ENCODE results near the gene IFI27L2. TPM values are rescaled to one million over a fixed set of nuclear protein-coding genes. Genes with fewer than 3 reads are reported as not detected.
"Not testable (repeated sequence)": the region's sequence is repeated elsewhere in the genome, so short reads cannot be mapped to it uniquely, and the experiment has no call there.

IFI27L2 gene
- total RNA-seq, 3 donors from 2014 or later = 19.3 to 26.4 (median 23.6) TPM

DNA sequence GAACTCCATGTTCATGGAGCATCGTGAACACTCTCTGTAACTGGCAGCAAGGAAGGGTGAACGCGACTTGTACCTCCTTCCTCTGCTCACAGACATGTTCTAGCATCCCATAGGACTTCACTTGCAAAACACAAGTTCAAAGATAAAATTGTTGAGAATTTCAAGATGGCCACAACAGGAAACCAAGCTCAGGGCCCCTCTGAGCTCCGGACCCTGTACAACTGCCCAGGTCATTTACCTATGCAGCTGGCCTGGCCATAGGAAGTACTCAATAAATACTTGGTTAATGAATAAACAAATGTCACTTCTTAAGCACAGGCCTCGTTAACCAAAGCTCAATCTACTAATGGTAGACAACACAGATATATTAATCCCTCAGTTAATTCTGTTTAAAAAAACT lies 33.1 kb upstream of the IFI27L2 start:
- DNase-seq = no peak
- Mint-ChIP-seq H3K4me1 (ENCODE audit: low read depth) (peaks cover 64% of the 10 kb centered on the region), H3K4me3 (no peak overlapping the region), H3K9me3 (no peaks in the 10 kb centered on the region), H3K27me3 (ENCODE audit: low read depth) (no peaks in the 10 kb centered on the region), H3K36me3 (ENCODE audit: insufficient read depth) (no peaks in the 10 kb centered on the region)
- ATAC-seq = no peak

DNA sequence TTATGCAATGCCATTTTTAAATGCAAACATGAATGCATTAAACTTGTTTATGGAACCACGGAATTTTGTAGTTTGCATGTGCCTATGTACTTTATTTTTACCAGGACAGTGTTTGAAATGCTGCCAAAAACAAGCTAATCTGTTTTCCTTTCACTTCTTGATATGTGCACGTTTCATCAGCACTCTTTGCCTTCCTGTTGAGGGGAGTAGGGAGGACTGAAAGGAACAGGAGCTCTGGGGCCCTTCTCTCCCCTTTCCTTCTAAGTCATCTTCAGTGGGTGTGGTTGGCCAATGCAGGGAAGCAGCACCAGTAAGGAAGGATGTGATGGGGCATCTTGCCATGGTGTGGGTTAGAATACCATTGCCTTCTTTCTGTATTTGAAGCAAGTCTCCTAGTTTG lies 32.6 kb upstream of the IFI27L2 start:
- no peak overlapping the region for H3K4me3 Mint-ChIP-seq
- no peak for ATAC-seq
- no peak for DNase-seq
- H3K27me3 Mint-ChIP-seq (ENCODE audit: low read depth) = no peaks in the 10 kb centered on the region
- peaks cover 67% of the 10 kb centered on the region for H3K4me1 Mint-ChIP-seq (ENCODE audit: low read depth)
- no peaks in the 10 kb centered on the region for H3K9me3 Mint-ChIP-seq
- H3K36me3 Mint-ChIP-seq (ENCODE audit: insufficient read depth) = no peaks in the 10 kb centered on the region

DNA sequence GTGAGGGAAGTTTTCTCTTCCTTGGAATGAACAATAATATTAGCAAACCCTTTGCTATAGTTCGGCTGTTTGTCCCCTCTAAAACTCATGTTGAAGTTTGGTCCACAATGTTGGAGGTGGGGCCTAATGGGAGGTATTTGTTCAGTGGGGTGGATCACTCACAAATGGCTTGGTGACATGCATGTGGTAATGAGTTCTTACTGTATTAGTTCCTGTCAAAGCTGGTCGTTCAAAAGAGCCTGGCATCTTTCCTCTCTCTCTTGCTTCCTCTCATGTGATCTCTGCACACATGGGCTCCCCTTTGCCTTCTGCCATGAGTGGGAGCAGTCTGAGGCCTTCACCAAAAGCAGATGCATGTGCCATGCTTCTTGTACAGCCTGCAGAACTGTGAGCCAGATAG lies 31.7 kb upstream of the IFI27L2 start:
- Mint-ChIP-seq H3K4me3 (no peak overlapping the region), H3K9me3 (no peaks in the 10 kb centered on the region), H3K27me3 (ENCODE audit: low read depth) (no peaks in the 10 kb centered on the region), H3K36me3 (ENCODE audit: insufficient read depth) (no peaks in the 10 kb centered on the region), H3K4me1 (ENCODE audit: low read depth) (peaks cover 67% of the 10 kb centered on the region)
- DNase-seq (no peak), ATAC-seq (no peak)

DNA sequence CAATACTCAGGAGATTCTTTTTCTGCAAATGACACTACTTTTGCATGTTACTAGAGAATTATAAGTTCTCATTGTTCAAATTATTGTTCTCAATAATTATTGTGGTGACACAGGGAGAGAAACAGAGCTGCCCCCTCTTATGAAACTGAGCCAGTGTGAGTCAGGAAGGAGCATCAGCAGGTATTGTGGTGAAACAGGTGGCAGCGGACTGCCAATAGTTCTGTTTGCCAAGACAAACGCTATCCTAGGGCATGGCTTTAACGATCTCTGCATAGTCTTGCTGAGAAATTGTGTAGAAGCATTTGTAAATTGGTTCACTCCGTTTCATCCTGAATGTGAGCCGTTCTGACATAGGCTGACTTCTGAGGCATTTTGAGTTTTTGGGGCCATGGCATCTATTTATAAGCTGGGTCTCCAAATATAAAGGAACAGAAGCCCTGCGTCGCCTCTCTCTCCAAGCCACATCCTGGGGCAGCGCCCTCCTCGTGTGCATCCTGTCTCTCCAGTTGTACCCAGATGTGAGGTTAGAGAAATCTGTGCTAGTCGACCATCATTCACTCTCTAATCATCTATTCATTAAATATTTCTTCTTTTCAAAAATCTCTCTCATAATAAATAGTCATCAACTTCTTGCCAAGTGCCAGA lies 29.0 kb upstream of the IFI27L2 start:
- H3K36me3 Mint-ChIP-seq (ENCODE audit: insufficient read depth) = no peaks in the 10 kb centered on the region
- peak; percentile 87 to 88 for ATAC-seq
- H3K4me3 Mint-ChIP-seq = peak overlapping the region; percentile 32
- H3K4me1 Mint-ChIP-seq (ENCODE audit: low read depth) = peaks cover 52% of the 10 kb centered on the region
- DNase-seq = no peak
- no peaks in the 10 kb centered on the region for H3K9me3 Mint-ChIP-seq
- H3K27me3 Mint-ChIP-seq (ENCODE audit: low read depth) = no peaks in the 10 kb centered on the region

DNA sequence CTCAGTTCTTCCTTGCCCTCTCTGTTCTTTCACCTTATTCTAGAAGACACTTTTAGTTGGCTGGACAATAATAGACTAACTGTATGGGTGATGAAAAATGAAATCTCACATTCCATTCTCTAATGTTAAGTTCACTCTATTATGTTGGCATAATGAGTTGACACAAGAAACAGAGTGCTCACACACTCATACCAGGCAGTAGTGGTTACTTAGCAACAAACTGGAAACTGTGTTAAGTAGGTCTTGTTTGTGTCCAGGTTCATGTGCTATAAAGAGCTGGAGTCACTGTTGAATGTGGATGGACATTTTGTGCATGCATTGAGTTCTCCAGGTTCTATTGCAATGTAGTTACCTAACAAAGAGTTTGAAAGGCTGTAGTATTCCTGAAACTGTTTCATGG lies 27.8 kb upstream of the IFI27L2 start:
- Mint-ChIP-seq H3K4me1 (ENCODE audit: low read depth) (peaks cover 45% of the 10 kb centered on the region), H3K27me3 (ENCODE audit: low read depth) (peaks cover 3% of the 10 kb centered on the region), H3K36me3 (ENCODE audit: insufficient read depth) (no peaks in the 10 kb centered on the region), H3K9me3 (no peaks in the 10 kb centered on the region), H3K4me3 (no peak overlapping the region)
- ATAC-seq = no peak
- no peak for DNase-seq

DNA sequence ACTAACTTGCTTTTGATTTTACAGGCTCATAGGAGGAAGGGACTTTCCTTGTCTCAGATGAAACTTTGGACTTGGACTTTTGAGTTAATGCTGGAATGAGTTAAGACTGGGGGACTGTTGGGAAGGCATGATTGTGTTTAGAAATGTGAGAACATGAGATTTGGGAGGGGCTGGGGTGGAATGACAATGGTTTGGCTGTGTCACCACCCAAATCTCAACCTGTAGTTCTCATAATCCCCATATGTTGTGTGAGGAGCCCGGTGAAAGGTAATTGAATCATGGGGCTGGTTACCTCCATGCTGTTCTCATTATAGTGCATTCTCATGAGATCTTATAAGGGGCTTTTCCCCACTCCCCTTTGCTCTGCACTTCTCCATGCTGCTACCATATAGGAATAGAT lies 26.7 kb upstream of the IFI27L2 start:
- H3K9me3 Mint-ChIP-seq; DNase-seq; ATAC-seq; H3K36me3 Mint-ChIP-seq (ENCODE audit: insufficient read depth); H3K27me3 Mint-ChIP-seq (ENCODE audit: low read depth); H3K4me3 Mint-ChIP-seq: not testable (repeated sequence)
- peaks cover 36% of the 10 kb centered on the region for H3K4me1 Mint-ChIP-seq (ENCODE audit: low read depth)

DNA sequence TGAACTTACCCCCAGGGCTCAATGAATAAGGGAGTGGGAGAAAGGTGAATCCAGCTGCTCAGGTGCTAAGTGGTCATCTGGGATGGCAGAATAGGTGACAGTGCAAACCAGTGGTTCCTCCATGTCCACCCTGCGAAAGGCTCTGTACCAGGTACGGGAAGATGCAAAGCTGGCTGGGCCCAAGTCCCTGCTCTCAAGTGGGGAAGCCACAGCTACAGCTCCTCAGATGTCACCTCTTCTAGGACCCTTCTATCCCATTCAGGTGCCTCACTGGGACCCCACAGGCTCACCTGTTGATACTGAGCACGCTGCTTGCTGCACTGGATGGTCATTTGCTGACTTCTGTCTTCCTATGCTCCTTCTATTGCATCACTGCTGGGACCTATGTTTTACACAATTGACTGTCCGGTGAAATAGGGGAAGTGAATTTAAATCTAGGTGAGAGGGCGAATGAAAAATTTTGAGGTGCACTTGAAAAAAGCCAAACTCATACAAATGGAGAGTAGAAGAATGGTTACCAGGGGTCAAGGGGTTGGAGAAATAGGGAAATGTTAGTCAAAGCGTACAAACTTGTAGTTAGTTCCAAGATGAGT lies 24.4 kb upstream of the IFI27L2 start:
- no peak for ATAC-seq

DNA sequence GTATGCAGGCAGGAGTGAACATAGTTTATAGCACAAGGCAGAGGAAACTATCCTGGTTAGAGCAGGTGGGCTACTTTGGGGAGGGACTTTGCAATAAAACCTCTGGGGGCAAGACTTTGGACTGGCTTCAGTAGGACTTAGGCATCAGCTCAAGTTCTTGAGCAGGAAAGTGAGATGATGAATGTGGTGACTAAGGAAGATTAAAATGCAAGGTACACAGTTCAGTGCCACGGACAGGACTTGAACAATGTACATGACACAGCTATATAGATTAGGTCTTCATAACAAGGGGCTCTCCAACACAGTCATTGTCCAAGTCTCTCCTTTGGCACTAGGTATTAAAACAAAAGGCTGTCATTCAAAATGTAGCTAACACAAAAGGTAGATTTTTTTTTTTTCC lies 23.3 kb upstream of the IFI27L2 start:
- Mint-ChIP-seq H3K27me3 (ENCODE audit: low read depth) (peaks cover 3% of the 10 kb centered on the region), H3K36me3 (ENCODE audit: insufficient read depth) (no peaks in the 10 kb centered on the region), H3K9me3 (no peaks in the 10 kb centered on the region), H3K4me1 (ENCODE audit: low read depth) (peaks cover 6% of the 10 kb centered on the region), H3K4me3 (no peak overlapping the region)
- no peak for DNase-seq
- ATAC-seq = no peak

More for the DNA sequence above, 24.4 kb upstream of the IFI27L2 start:
- no peak for DNase-seq
- H3K27me3 Mint-ChIP-seq (ENCODE audit: low read depth) = peaks cover 3% of the 10 kb centered on the region
- H3K36me3 Mint-ChIP-seq (ENCODE audit: insufficient read depth) = no peaks in the 10 kb centered on the region
- H3K4me3 Mint-ChIP-seq = no peak overlapping the region
- peaks cover 18% of the 10 kb centered on the region for H3K4me1 Mint-ChIP-seq (ENCODE audit: low read depth)
- no peaks in the 10 kb centered on the region for H3K9me3 Mint-ChIP-seq

DNA sequence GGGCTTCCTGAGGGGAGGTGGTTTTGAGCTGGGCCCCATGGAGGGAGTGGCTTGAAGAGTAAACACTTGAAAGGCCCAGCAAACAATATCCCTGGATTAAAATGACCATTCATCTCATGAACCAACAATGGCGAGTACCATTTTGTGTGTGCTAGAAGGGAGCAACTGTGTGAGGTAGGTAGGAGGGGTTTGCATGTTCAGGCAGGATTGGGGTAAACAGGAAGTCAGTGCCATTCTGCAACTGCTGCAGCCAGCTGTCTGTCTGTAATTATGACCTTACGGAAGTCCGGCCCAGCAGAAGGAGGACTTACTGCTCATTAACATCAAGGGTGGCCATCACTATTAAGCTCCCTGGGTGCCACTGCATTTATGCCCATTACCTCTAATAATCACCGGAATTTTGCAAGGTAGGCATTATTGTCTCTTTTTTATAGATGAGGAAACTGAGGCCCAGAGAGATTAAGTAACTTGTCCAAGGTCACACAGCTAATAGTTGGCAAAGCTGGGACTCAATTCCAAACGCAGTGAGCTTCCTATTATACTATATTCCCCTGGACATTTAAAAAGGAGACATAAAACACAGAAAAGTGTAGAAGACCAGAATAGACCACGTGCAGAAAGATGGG lies 16.6 kb upstream of the IFI27L2 start:
- Mint-ChIP-seq H3K4me1 (ENCODE audit: low read depth) (peaks cover 14% of the 10 kb centered on the region), H3K4me3 (no peak overlapping the region), H3K9me3 (no peaks in the 10 kb centered on the region), H3K27me3 (ENCODE audit: low read depth) (no peaks in the 10 kb centered on the region), H3K36me3 (ENCODE audit: insufficient read depth) (no peaks in the 10 kb centered on the region)
- DNase-seq (no peak), ATAC-seq (no peak)

DNA sequence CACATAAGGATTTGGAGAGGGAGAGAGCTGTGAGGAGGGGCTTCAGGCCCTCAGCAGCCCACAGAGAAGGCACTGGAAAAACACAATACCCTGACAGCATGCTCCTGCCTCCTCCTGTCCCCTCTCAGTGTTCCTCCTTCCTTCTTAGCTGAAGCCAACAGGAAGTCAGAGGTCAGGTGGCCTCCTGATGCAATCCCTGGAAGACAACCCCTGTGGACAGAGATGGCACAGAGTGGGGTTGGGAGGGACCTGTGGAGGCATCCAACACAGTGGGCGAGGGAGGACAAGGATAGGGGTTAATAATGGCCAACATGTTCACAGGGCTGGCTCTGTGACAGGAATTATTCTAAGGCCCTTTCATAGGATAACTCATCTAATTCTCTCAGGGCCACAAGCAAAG lies 15.4 kb upstream of the IFI27L2 start:
- H3K27me3 Mint-ChIP-seq (ENCODE audit: low read depth) = no peaks in the 10 kb centered on the region
- DNase-seq (no peak), ATAC-seq (no peak)
- H3K4me1 Mint-ChIP-seq (ENCODE audit: low read depth) = peaks cover 14% of the 10 kb centered on the region
- H3K4me3 Mint-ChIP-seq = no peak overlapping the region
- no peaks in the 10 kb centered on the region for H3K36me3 Mint-ChIP-seq (ENCODE audit: insufficient read depth)
- no peaks in the 10 kb centered on the region for H3K9me3 Mint-ChIP-seq

DNA sequence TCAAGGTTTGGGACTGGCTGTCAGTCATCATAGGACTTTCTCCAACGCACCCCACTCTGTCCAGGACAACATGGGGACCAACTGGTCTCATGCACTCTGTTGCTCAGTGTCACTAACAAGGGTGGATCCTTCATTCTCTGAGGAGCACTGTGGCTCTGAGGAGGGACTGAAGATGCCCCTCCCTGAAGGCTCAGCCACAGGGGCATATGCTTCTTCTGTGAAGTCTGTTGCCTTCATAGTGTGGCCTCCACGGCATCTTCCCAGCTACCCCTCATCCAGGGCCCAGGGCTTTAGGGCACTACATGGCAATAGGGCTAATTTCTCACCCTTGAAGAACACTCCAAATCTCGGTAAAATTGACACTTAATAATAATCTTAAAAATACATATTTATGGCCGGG lies 14.3 kb upstream of the IFI27L2 start:
- ATAC-seq (no peak), DNase-seq (no peak)
- Mint-ChIP-seq H3K36me3 (ENCODE audit: insufficient read depth) (no peaks in the 10 kb centered on the region), H3K9me3 (no peaks in the 10 kb centered on the region), H3K4me3 (no peak overlapping the region), H3K4me1 (ENCODE audit: low read depth) (peaks cover 14% of the 10 kb centered on the region), H3K27me3 (ENCODE audit: low read depth) (peaks cover 2% of the 10 kb centered on the region)

DNA sequence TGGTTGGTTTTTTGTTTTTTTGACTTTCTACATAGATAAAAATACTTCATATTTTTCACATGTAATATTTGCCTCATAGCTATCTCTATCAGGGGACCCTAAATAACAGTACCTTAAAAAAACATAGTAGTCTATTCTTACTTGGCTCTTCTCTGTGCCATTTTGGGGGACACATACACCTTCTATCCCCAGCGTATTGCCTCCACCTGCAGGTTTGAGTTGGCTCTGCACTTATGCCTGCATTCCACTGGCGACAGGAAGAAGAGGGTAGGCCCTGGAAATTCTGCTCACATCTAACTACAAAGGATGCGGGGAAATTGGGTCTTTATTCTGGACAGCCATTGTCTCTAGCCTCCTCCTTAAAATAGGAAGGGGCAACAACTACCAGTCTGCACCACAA lies 13.8 kb upstream of the IFI27L2 start:
- H3K4me3 Mint-ChIP-seq = no peak overlapping the region
- no peaks in the 10 kb centered on the region for H3K36me3 Mint-ChIP-seq (ENCODE audit: insufficient read depth)
- peaks cover 14% of the 10 kb centered on the region for H3K4me1 Mint-ChIP-seq (ENCODE audit: low read depth)
- no peak for ATAC-seq
- no peaks in the 10 kb centered on the region for H3K9me3 Mint-ChIP-seq
- no peak for DNase-seq
- H3K27me3 Mint-ChIP-seq (ENCODE audit: low read depth) = peaks cover 2% of the 10 kb centered on the region

DNA sequence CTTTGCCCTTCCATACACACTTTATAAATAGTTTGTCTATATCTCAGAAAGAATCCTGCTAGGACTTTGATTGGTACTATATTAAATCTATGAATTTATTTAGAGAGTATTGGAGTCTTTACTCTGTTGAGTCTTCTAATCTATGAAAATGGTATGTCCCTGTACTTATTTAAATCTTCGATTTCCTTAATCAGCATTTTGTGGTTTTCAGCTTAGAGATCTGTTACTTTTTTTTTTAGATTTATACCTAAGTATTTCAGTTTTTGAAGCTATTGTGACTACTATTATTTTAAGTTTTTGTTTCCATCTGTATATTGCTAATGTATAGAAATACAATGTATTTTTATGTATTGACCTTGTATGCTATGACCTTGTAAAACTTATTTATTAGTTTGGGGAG lies 13.4 kb upstream of the IFI27L2 start:
- Mint-ChIP-seq H3K27me3 (ENCODE audit: low read depth) (peaks cover 2% of the 10 kb centered on the region), H3K36me3 (ENCODE audit: insufficient read depth) (no peaks in the 10 kb centered on the region), H3K9me3 (no peaks in the 10 kb centered on the region), H3K4me1 (ENCODE audit: low read depth) (peaks cover 14% of the 10 kb centered on the region), H3K4me3 (no peak overlapping the region)
- DNase-seq (no peak), ATAC-seq (no peak)

DNA sequence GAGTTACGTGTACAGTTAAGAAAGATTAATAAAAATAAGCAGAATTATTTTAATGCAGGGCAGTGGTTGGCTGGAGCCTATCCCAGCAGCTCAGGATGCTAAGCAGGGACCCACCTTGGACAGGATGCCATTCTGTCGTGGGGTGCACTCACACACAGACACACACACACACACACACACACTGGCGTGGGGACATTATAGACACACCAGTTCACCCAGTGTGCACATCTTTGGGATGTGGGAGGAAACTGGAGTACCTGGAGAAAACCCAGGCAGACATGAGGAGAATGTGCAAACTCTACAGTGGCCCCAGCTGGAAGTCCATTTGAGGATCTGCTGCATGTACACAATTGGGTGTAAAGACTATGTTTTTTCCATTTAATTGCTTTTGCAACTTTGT lies 12.8 kb upstream of the IFI27L2 start:
- peaks cover 12% of the 10 kb centered on the region for H3K4me1 Mint-ChIP-seq (ENCODE audit: low read depth)

DNA sequence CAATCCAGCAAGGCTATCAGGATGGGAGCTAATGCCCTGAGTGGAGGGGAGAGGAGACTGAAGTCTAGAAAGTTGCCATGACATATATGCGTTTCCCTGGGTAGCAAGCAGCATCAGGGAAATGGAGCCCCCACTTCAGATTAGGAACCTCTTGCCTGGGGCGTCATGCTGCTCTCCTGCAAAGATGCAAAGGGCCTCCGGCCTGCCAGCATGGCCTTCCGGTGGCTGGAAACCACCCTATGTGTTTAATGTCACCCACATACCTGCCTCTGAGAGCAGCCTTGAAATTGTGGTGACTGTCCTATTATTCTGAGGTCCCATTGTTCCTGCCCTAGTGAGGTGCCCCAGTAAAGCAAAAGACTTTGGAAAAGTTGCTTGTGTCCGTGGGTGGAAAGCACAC lies 10.0 kb upstream of the IFI27L2 start:
- H3K4me1 Mint-ChIP-seq (ENCODE audit: low read depth) = peaks cover 4% of the 10 kb centered on the region
- DNase-seq (no peak), ATAC-seq (no peak)
- peaks cover 9% of the 10 kb centered on the region for H3K27me3 Mint-ChIP-seq (ENCODE audit: low read depth)
- H3K36me3 Mint-ChIP-seq (ENCODE audit: insufficient read depth) = no peaks in the 10 kb centered on the region
- no peak overlapping the region for H3K4me3 Mint-ChIP-seq
- H3K9me3 Mint-ChIP-seq = peaks cover 10% of the 10 kb centered on the region

More for the DNA sequence above, 12.8 kb upstream of the IFI27L2 start:
- Mint-ChIP-seq H3K27me3 (ENCODE audit: low read depth) (peaks cover 2% of the 10 kb centered on the region), H3K9me3 (no peaks in the 10 kb centered on the region), H3K36me3 (ENCODE audit: insufficient read depth) (no peaks in the 10 kb centered on the region), H3K4me3 (no peak overlapping the region)
- DNase-seq = no peak
- ATAC-seq = no peak

All from activated T-cell treated with anti-CD3 and anti-CD28 coated beads, Interleukin-2, amount 50 U/mL, for 4 hours (primary cell).